Activated CD8-positive, alpha-beta T cell treated with anti-CD3 and anti-CD28 coated beads, Interleukin-2, amount 10 ng/mL, durations not matched to agents 7 days and 5 days (primary cell): Measurements from ENCODE around the gene XRN2. TPM values are rescaled to one million over a fixed set of nuclear protein-coding genes. Genes with fewer than 3 reads are reported as not detected.

Source experiments
- ATAC-seq: fragments of 150-1000 bp; cut with Tn5 transposase; one replicate; pipeline ENCODE4 v1.10.0; 2021; ENCODE audit warnings: moderate library complexity
- CTCF ChIA-PET: fragments of 350-600 bp; sonication (Branson Sonifier 250); formaldehyde crosslinking; loops from one replicate; lab custom pipeline; 2021; ENCODE audit warnings: antibody characterized with exemption; lab: Charles Lee
- POLR2A ChIA-PET: fragments of 350-600 bp; sonication (Branson Sonifier 250); formaldehyde crosslinking; loops from one replicate; lab custom pipeline; 2021; ENCODE audit warnings: antibody characterized with exemption; lab: Charles Lee
- DNase-seq: peaks from one replicate; pipeline ENCODE4 v3.0.0-alpha.2; 2020
- H3K27ac Mint-ChIP-seq: one replicate; pipeline ENCODE4 v1.8.0; 2021; ENCODE audit warnings: mild to moderate bottlenecking, mixed read lengths
- H3K27me3 Mint-ChIP-seq: one replicate; pipeline ENCODE4 v1.8.0; 2021; ENCODE audit warnings: low read depth, mixed read lengths
- H3K36me3 Mint-ChIP-seq: one replicate; pipeline ENCODE4 v1.8.0; 2021; ENCODE audit warnings: low read depth, mixed read lengths
- H3K4me1 Mint-ChIP-seq: one replicate; pipeline ENCODE4 v1.8.0; 2021; ENCODE audit warnings: low read depth, mixed read lengths
- H3K4me3 Mint-ChIP-seq: one replicate; pipeline ENCODE4 v1.8.0; 2021; ENCODE audit warnings: mild to moderate bottlenecking, mixed read lengths
- H3K9me3 Mint-ChIP-seq: one replicate; pipeline ENCODE4 v1.8.0; 2022; ENCODE audit warnings: mixed read lengths; ENCODE audit not compliant: insufficient read depth
- total RNA-seq, 2 experiments: library from RNA; stranded (reverse); gene quantifications; one replicate each; pipeline ENCODE4 v1.2.3, GENCODE V29; 2021

Gene XRN2
- total RNA-seq, 2 experiments from 2014 or later, result 54.4 to 57.7 TPM

GRCh38 chr20:21376626-21377025 lies 73.5 kb downstream of the XRN2 start:
- H3K4me1 Mint-ChIP-seq, result no peaks in the 10 kb centered on the region
- no peaks in the 10 kb centered on the region for H3K27me3 Mint-ChIP-seq
- no peak for DNase-seq
- H3K4me3 Mint-ChIP-seq, result no peak overlapping the region
- H3K27ac Mint-ChIP-seq, result peak overlapping the region; percentile 10
- no peak for ATAC-seq
- peaks cover 28% of the 10 kb centered on the region for H3K36me3 Mint-ChIP-seq
- POLR2A ChIA-PET, result no interaction called here
- CTCF ChIA-PET, result interaction anchor here (1.3 kb wide), 1 partner anchor 141 kb away, joined by 6 read pairs; no protein-coding TSS in a partner anchor
- no peaks in the 10 kb centered on the region for H3K9me3 Mint-ChIP-seq

- Mint-ChIP-seq H3K36me3 (peaks cover 29% of the 10 kb centered on the region), H3K27me3 (no peaks in the 10 kb centered on the region), H3K4me1 (no peaks in the 10 kb centered on the region), H3K27ac (no peak overlapping the region), H3K9me3 (no peaks in the 10 kb centered on the region), H3K4me3 (no peak overlapping the region)
- no peak for ATAC-seq
- DNase-seq, result no peak
- POLR2A ChIA-PET, result no interaction called here
- CTCF ChIA-PET, result interaction anchor here (1.3 kb wide), 1 partner anchor 142 kb away, joined by 6 read pairs; no protein-coding TSS in a partner anchor
Observed at GRCh38 chr20:21377701-21378100, 74.6 kb downstream of the XRN2 start.

- Mint-ChIP-seq H3K36me3 (peaks cover 29% of the 10 kb centered on the region), H3K4me1 (no peaks in the 10 kb centered on the region), H3K27ac (no peak overlapping the region), H3K9me3 (no peaks in the 10 kb centered on the region), H3K27me3 (no peaks in the 10 kb centered on the region), H3K4me3 (no peak overlapping the region)
- ChIA-PET POLR2A (no interaction called here), CTCF (interaction anchor here (0.9 kb wide), 1 partner anchor 143 kb away, joined by 3 read pairs; no protein-coding TSS in a partner anchor)
- ATAC-seq (no peak), DNase-seq (no peak)
Observed at GRCh38 chr20:21378259-21378658, 75.1 kb downstream of the XRN2 start.

GRCh38 chr20:21380711-21381110 lies 77.6 kb downstream of the XRN2 start:
- Mint-ChIP-seq H3K27ac (no peak overlapping the region), H3K9me3 (no peaks in the 10 kb centered on the region), H3K4me1 (no peaks in the 10 kb centered on the region), H3K36me3 (peaks cover 25% of the 10 kb centered on the region), H3K4me3 (no peak overlapping the region), H3K27me3 (no peaks in the 10 kb centered on the region)
- ChIA-PET POLR2A (no interaction called here), CTCF (interaction anchor here (1.3 to 1.7 kb wide), 2 partner anchors 124 to 145 kb away, joined by 4 to 5 read pairs; no protein-coding TSS in a partner anchor)
- ATAC-seq (no peak), DNase-seq (no peak)

GRCh38 chr20:21381619-21382018 lies 78.5 kb downstream of the XRN2 start:
- ChIA-PET POLR2A (no interaction called here), CTCF (interaction anchor here (1.0 to 1.7 kb wide), 2 partner anchors 28 to 124 kb away, joined by 3 to 5 read pairs; no protein-coding TSS in a partner anchor)
- no peak overlapping the region for H3K4me3 Mint-ChIP-seq
- H3K4me1 Mint-ChIP-seq, result no peaks in the 10 kb centered on the region
- H3K36me3 Mint-ChIP-seq, result peaks cover 29% of the 10 kb centered on the region
- ATAC-seq (no peak), DNase-seq (no peak)
- H3K9me3 Mint-ChIP-seq, result no peaks in the 10 kb centered on the region
- H3K27me3 Mint-ChIP-seq, result no peaks in the 10 kb centered on the region
- no peak overlapping the region for H3K27ac Mint-ChIP-seq

DNA sequence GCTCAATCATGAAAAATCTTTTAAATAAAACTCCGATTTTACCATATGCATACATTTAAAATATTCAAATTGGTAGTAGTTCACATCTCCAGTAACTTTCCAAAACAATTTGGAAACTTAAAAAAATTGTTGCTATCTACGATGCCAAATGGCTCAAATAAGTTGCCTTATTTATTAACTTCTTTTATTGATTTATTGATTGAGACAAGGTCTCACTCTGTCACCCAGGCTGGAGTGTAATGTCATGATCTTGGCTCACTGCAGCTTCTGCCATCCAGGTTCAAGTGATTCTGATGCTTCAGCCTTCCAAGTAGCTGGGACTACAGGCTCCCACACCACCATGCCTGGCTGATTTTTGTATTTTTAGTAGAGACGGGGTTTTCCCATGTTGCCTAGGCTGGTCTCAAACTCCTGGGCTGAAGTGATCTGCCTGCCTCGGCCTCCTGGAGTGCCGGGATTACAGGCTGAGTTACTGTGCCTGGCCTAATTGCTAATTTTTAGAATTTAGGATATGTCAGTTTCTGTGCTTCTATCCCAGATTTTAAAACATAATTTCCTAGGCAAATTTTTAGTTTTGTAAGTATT lies 81.3 kb downstream of the XRN2 start:
- POLR2A ChIA-PET, result no interaction called here
- Mint-ChIP-seq H3K27ac (no peak overlapping the region), H3K27me3 (no peaks in the 10 kb centered on the region), H3K9me3 (no peaks in the 10 kb centered on the region), H3K4me3 (no peak overlapping the region), H3K4me1 (no peaks in the 10 kb centered on the region), H3K36me3 (peaks cover 43% of the 10 kb centered on the region)
- DNase-seq (no peak), ATAC-seq (no peak)
- CTCF ChIA-PET, result no interaction called here

- Mint-ChIP-seq H3K4me3 (no peak overlapping the region), H3K9me3 (no peaks in the 10 kb centered on the region), H3K36me3 (peaks cover 45% of the 10 kb centered on the region), H3K4me1 (no peaks in the 10 kb centered on the region), H3K27me3 (peaks cover under 1% of the 10 kb centered on the region), H3K27ac (no peak overlapping the region)
- DNase-seq (no peak), ATAC-seq (no peak)
- ChIA-PET POLR2A (no interaction called here), CTCF (interaction anchor here (1.2 kb wide), 1 partner anchor 151 kb away, joined by 5 read pairs; no protein-coding TSS in a partner anchor)
Observed at GRCh38 chr20:21386111-21386510, 83.0 kb downstream of the XRN2 start.

DNA sequence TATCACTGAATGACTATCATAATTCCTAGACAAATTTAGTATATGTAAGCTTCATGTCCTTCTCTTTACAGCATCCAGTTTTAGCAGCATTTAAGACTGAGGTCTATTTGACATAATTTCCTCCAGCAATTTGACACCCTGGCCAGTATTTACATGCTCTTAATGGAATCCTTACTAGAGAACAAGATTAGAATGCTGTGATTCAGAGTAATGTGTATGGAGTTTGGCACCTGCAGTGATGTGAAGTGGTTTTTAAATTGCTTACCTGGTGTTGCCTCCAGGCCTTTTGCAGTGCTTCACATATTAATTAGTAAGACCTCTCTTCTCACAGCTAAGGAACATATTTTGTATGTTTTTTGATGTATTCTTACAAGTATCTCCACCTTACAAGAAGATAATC lies 84.4 kb downstream of the XRN2 start:
- Mint-ChIP-seq H3K9me3 (no peaks in the 10 kb centered on the region), H3K4me1 (peaks cover 9% of the 10 kb centered on the region), H3K4me3 (no peak overlapping the region), H3K36me3 (peaks cover 44% of the 10 kb centered on the region), H3K27ac (no peak overlapping the region), H3K27me3 (peaks cover 9% of the 10 kb centered on the region)
- ChIA-PET CTCF (interaction anchor here (1.4 kb wide), 1 partner anchor 152 kb away, joined by 5 read pairs; no protein-coding TSS in a partner anchor), POLR2A (no interaction called here)
- DNase-seq (no peak), ATAC-seq (no peak)

- Mint-ChIP-seq H3K4me1 (peaks cover 17% of the 10 kb centered on the region), H3K27me3 (peaks cover 19% of the 10 kb centered on the region), H3K4me3 (no peak overlapping the region), H3K9me3 (no peaks in the 10 kb centered on the region), H3K36me3 (peaks cover 47% of the 10 kb centered on the region), H3K27ac (no peak overlapping the region)
- DNase-seq, result no peak
- ATAC-seq, result no peak
- POLR2A ChIA-PET, result interaction anchor here (0.7 kb wide), 1 partner anchor 154 kb away, joined by 3 read pairs; no protein-coding TSS in a partner anchor
- CTCF ChIA-PET, result interaction anchor here (1.1 to 3.9 kb wide), 2 partner anchors 116 to 153 kb away, joined by 3 to 15 read pairs; no protein-coding TSS in a partner anchor
Observed at GRCh38 chr20:21388566-21388965, 85.4 kb downstream of the XRN2 start.

DNA sequence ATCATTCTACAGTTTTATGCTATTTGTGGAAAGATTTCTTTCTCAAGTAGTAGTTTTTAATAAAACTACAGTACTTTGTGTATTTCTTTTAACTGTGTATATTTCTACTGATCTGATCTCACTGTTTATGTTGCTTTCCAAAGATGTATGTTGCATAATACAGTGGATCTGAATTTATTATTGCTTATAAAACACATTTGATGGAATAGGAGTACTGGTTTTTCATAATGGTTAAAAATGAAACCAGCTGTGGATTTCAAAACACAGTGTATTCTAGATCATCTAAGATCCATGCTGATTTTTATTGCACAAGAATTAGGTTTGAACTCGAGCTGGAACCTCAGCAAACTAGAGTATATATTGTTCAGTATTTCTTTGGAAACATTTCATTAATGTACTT lies 86.2 kb downstream of the XRN2 start:
- H3K27me3 Mint-ChIP-seq, result peaks cover 20% of the 10 kb centered on the region
- ChIA-PET CTCF (interaction anchor here (1.1 to 3.9 kb wide), 2 partner anchors 116 to 154 kb away, joined by 3 to 15 read pairs; no protein-coding TSS in a partner anchor), POLR2A (interaction anchor here (0.7 kb wide), 1 partner anchor 155 kb away, joined by 3 read pairs; no protein-coding TSS in a partner anchor)
- ATAC-seq (no peak), DNase-seq (no peak)
- H3K4me1 Mint-ChIP-seq, result peaks cover 17% of the 10 kb centered on the region
- H3K27ac Mint-ChIP-seq, result no peak overlapping the region
- no peaks in the 10 kb centered on the region for H3K9me3 Mint-ChIP-seq
- H3K4me3 Mint-ChIP-seq, result no peak overlapping the region
- H3K36me3 Mint-ChIP-seq, result peaks cover 44% of the 10 kb centered on the region

GRCh38 chr20:21390768-21391167 lies 87.6 kb downstream of the XRN2 start:
- POLR2A ChIA-PET, result no interaction called here
- no peak overlapping the region for H3K27ac Mint-ChIP-seq
- H3K9me3 Mint-ChIP-seq, result no peaks in the 10 kb centered on the region
- ATAC-seq, result no peak
- DNase-seq, result no peak
- CTCF ChIA-PET, result interaction anchor here (1.0 to 3.9 kb wide), 2 partner anchors 114 to 155 kb away, joined by 3 to 15 read pairs; no protein-coding TSS in a partner anchor
- H3K4me1 Mint-ChIP-seq, result peaks cover 25% of the 10 kb centered on the region
- no peak overlapping the region for H3K4me3 Mint-ChIP-seq
- H3K27me3 Mint-ChIP-seq, result peaks cover 27% of the 10 kb centered on the region
- peaks cover 42% of the 10 kb centered on the region for H3K36me3 Mint-ChIP-seq
